HCT116 (cell line): ENCODE results near the gene ZSWIM4.

Experiments used
- CEBPB ChIP-seq: IDR thresholded peaks from 2 replicates; pipeline ENCODE4 v1.6.1; 2012; ENCODE audit warnings: low read depth
- EGR1 ChIP-seq: IDR thresholded peaks from 2 replicates; pipeline ENCODE4 v1.6.1; 2012; ENCODE audit warnings: low read depth
- EZH2 ChIP-seq: fragments of 200-600 bp; sonication (generic); IDR thresholded peaks from 2 replicates; pipeline ENCODE4 v1.6.1; 2017; ENCODE audit warnings: antibody characterized with exemption, mixed run types
- EZH2phosphoT487 ChIP-seq: fragments of 200-600 bp; IDR thresholded peaks from 2 replicates; pipeline ENCODE4 v1.6.1; 2018; ENCODE audit warnings: antibody characterized with exemption, borderline replicate concordance
- FOSL1 ChIP-seq: IDR thresholded peaks from 2 replicates; pipeline ENCODE4 v1.6.1; 2012; ENCODE audit warnings: low read depth
- POLR2A ChIP-seq: IDR thresholded peaks from 2 replicates; pipeline ENCODE4 v1.7.0; 2011; ENCODE audit warnings: borderline replicate concordance; ENCODE audit not compliant: insufficient read depth, insufficient read length; ENCODE audit errors: extremely low read depth
- POLR2AphosphoS5 ChIP-seq: IDR thresholded peaks from 2 replicates; pipeline ENCODE4 v1.6.1; 2011; ENCODE audit warnings: mild to moderate bottlenecking, low read depth, low read length, moderate library complexity
- RAD21 ChIP-seq: IDR thresholded peaks from 2 replicates; pipeline ENCODE4 v1.6.1; 2012; ENCODE audit warnings: low read depth, mild to moderate bottlenecking
- SP1 ChIP-seq: IDR thresholded peaks from 2 replicates; pipeline ENCODE4 v1.6.1; 2012; ENCODE audit warnings: low read depth
- SRF ChIP-seq: IDR thresholded peaks from 2 replicates; pipeline ENCODE4 v1.6.1; 2012; ENCODE audit warnings: low read depth
- ZNF274 ChIP-seq: fragments of 200-500 bp; sonication (Bioruptor generic); IDR thresholded peaks from 2 replicates; pipeline ENCODE4 v1.6.1; 2014; ENCODE audit warnings: mild to moderate bottlenecking, low read depth, low read length, inconsistent platforms
- TF ChIP-seq, protein P1 (sequence below), 3 experiments: fragments of 200-600 bp in 1 of 3; sonication (generic) in 1 of 3; IDR thresholded peaks in 2 of 3; conservative IDR thresholded peaks in 1 of 3; 2 replicates each; pipeline ENCODE4 v1.5.1; 2012 to 2017; ENCODE audit warnings: low read depth in 2 of 3, low read length in 2 of 3, antibody characterized with exemption in 1 of 3, borderline replicate concordance in 1 of 3, control low read depth in 1 of 3, mild to moderate bottlenecking in 1 of 3, mixed read lengths in 1 of 3, mixed run types in 1 of 3, moderate library complexity in 1 of 3; ENCODE audit not compliant: insufficient read depth in 1 of 3
- TF ChIP-seq, protein P2 (sequence below): IDR thresholded peaks from 2 replicates; pipeline ENCODE4 v1.6.1; 2011; ENCODE audit warnings: mild to moderate bottlenecking, low read length, moderate library complexity; ENCODE audit not compliant: insufficient replicate concordance; ENCODE audit errors: extremely low read depth
- TF ChIP-seq, protein P3 (sequence below): IDR thresholded peaks from 2 replicates; pipeline ENCODE4 v1.6.1; 2012; ENCODE audit warnings: low read depth

DNA sequence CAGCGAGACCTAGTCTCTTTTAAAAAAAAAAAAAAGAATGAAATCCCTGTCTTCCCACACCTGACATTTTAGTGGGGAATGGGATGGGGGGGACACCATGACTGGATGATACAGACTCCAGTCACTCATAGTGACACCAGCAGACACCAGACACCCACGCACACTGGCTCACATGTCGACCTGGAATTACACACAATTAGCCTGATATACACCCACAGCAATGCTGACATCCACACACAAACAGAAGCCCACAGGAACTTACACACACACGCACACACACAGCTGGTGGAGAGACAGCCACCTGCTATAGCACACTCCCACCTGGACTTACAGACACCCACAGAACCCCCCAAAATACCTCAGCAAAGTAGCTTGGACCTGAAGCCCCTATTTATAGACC is 73.4 kb downstream of the ZSWIM4 start:
- TF ChIP-seq, protein P1, sequence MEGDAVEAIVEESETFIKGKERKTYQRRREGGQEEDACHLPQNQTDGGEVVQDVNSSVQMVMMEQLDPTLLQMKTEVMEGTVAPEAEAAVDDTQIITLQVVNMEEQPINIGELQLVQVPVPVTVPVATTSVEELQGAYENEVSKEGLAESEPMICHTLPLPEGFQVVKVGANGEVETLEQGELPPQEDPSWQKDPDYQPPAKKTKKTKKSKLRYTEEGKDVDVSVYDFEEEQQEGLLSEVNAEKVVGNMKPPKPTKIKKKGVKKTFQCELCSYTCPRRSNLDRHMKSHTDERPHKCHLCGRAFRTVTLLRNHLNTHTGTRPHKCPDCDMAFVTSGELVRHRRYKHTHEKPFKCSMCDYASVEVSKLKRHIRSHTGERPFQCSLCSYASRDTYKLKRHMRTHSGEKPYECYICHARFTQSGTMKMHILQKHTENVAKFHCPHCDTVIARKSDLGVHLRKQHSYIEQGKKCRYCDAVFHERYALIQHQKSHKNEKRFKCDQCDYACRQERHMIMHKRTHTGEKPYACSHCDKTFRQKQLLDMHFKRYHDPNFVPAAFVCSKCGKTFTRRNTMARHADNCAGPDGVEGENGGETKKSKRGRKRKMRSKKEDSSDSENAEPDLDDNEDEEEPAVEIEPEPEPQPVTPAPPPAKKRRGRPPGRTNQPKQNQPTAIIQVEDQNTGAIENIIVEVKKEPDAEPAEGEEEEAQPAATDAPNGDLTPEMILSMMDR (IDR thresholded peaks at IDR 0.05 in 2 of 3, conservative IDR thresholded peaks at IDR 0.05 in 1 of 3; ENCODE audit: borderline replicate concordance in 1 of 3, insufficient read depth in 1 of 3, low read depth in 2 of 3, low read length in 2 of 3), result no peak
- TF ChIP-seq SP1 (no peak), SRF (no peak), EZH2 (no peak), POLR2AphosphoS5 (no peak), ZNF274 (no peak), POLR2A (no peak), EZH2phosphoT487 (no peak), FOSL1 (no peak), EGR1 (no peak), RAD21 (no peak), CEBPB (no peak)
- TF ChIP-seq, protein P2, sequence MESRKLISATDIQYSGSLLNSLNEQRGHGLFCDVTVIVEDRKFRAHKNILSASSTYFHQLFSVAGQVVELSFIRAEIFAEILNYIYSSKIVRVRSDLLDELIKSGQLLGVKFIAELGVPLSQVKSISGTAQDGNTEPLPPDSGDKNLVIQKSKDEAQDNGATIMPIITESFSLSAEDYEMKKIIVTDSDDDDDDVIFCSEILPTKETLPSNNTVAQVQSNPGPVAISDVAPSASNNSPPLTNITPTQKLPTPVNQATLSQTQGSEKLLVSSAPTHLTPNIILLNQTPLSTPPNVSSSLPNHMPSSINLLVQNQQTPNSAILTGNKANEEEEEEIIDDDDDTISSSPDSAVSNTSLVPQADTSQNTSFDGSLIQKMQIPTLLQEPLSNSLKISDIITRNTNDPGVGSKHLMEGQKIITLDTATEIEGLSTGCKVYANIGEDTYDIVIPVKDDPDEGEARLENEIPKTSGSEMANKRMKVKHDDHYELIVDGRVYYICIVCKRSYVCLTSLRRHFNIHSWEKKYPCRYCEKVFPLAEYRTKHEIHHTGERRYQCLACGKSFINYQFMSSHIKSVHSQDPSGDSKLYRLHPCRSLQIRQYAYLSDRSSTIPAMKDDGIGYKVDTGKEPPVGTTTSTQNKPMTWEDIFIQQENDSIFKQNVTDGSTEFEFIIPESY, result no peak
- TF ChIP-seq, protein P3, sequence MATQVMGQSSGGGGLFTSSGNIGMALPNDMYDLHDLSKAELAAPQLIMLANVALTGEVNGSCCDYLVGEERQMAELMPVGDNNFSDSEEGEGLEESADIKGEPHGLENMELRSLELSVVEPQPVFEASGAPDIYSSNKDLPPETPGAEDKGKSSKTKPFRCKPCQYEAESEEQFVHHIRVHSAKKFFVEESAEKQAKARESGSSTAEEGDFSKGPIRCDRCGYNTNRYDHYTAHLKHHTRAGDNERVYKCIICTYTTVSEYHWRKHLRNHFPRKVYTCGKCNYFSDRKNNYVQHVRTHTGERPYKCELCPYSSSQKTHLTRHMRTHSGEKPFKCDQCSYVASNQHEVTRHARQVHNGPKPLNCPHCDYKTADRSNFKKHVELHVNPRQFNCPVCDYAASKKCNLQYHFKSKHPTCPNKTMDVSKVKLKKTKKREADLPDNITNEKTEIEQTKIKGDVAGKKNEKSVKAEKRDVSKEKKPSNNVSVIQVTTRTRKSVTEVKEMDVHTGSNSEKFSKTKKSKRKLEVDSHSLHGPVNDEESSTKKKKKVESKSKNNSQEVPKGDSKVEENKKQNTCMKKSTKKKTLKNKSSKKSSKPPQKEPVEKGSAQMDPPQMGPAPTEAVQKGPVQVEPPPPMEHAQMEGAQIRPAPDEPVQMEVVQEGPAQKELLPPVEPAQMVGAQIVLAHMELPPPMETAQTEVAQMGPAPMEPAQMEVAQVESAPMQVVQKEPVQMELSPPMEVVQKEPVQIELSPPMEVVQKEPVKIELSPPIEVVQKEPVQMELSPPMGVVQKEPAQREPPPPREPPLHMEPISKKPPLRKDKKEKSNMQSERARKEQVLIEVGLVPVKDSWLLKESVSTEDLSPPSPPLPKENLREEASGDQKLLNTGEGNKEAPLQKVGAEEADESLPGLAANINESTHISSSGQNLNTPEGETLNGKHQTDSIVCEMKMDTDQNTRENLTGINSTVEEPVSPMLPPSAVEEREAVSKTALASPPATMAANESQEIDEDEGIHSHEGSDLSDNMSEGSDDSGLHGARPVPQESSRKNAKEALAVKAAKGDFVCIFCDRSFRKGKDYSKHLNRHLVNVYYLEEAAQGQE, result no peak
